ENCODE data around the gene DYRK2.

- TF ChIP-seq CTCF (conservative IDR thresholded peaks at IDR 0.05 in 1 of 2, IDR thresholded peaks at IDR 0.05 in 1 of 2; ENCODE audit: extremely low read depth in 1 of 2, insufficient read depth in 1 of 2, low read depth in 1 of 2, low read length in 2 of 2) (no peak), EZH2 (IDR thresholded peaks at IDR 0.05; ENCODE audit: borderline replicate concordance, low read length) (no peak)
Measured at GRCh38 chr12:67677166-67677565, 28.6 kb downstream of the DYRK2 start.
